ENCODE measurements around the gene MRNIP.
"Not testable (repeated sequence)": the region's sequence is repeated elsewhere in the genome, so short reads cannot be mapped to it uniquely, and the experiment has no call there.

The MRNIP gene

DNA sequence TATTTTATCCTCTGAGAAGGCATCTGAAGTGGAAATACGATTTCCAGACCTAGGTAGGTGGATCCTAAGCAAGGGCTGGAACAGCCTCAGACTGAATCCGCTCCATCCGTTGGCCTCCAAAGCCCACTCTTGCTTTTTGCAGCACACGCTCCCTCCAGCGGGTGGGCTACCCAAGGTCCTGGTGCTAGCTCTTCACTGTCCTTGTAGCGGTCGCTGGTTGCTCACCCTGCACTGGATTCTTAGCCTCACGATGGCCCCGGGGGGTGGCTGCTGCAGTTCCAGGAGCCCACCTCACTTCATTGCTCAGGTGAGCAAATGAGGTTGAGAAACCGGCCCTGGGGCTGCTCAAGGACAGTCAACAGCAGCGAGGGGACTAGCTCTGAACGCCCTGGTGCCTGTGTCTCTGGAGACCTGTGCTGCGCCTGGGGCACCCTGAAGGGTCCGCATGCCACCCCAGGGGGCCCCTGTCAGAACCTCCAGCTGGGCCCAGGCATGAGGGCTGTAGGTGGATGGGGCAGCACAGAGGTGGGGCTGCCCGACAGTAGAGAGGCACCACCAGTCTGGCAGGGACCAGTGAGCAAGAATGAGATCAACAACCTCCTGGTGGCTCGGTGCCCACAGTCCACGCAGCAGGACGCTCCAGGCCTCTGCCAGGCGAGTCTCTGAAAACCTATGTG is 56.3 kb downstream of the MRNIP start:
- DNase-seq = no peak

DNA sequence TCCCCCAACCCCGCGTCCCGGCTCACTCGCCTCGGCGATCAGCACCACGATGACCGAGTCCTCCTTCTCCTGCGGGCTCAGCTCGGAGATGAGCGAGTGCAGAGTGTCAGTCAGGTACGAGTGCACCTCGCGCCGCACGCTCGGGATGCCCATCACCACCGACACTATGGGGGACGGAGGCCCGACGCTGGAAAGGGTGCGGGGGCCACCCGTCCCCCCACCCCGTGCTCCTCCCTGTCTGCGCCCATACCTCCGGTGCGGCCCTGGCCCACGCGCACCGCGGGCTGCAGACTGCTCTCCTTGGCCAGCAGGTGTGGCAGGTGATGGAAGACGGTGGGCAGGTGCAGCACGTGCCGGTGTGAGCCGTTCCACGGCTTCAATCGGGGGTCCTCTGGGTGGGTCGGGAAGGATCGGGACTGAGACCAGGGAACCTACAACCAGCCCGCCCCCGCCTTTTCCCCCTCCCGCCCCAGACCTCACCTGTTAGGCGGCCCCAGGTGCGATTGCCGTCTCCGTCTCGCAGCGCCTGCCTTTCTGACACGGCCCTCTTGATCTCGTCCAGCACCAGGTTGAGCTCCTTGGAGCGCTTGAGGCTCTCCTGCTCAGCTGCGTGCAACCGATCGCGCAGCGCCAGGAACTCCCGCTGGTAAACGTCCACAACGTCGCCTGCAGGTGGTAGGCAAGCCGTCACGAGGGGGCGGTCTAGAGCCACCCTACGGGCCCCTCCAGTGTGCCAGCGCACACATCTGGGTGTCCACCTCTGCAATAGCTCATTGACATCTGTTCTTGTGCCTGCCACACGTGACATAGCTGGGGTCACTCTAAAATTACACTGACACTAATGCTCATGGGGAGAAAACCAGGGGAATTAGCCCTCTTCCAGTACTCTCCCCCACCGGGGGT is 57.1 kb downstream of the MRNIP start:
- peak; percentile 50 to 85 for DNase-seq

DNA sequence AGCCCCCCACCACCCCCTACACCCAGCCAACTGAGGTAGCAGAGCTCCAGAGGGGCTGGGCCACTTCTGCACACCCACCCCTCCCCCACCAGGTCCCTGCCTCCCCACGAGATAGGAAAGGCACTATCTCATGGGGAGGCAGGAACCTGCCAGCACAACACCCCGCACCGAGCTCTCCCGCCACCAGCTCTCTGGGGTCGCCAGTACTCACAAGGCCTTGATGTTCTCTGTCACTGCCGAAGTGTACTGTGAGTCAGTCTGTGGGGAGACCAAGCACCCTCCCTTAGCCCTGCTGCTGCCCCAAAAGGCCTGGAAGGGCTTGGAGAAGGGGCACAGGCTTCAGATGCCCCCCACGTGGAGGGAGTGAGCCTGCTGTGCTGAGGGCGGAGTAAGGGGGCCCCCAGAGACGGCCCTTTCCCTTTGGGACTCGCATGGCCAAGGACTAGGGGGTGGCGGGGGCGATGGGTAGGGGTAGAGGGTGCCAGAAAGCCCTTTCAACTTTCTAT is 57.9 kb downstream of the MRNIP start:
- DNase-seq = no peak

DNA sequence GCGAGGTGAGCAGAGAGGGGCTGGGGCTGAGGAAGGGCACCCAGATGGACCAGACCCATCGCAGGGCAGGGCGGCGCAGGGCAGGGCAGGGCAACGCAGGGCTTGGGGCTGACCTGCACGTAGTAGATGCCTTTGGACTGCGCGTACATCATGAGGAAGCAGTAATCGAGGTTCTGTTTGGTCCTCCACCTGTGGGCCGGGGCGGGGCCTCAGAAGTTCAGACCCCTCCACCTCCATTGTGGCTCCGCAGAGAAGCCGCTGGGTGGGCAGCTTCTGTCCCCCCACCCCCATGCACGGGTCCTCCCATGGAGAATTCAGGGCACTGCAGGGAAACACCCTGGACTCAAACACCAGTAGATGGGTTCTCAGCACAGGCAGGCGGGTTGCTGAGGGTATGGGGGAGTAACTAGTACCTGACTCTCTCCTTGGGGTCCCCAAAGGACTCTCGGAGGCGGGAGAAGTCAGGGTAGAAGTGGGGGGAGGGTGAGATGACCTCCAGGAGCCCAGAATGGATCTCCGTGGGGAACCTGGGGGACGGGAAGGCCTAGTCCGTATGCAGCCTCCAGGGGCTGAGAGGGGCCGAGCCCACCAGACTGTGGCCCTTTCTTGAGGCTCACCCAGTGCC is 58.4 kb downstream of the MRNIP start:
- no peak for DNase-seq

DNA sequence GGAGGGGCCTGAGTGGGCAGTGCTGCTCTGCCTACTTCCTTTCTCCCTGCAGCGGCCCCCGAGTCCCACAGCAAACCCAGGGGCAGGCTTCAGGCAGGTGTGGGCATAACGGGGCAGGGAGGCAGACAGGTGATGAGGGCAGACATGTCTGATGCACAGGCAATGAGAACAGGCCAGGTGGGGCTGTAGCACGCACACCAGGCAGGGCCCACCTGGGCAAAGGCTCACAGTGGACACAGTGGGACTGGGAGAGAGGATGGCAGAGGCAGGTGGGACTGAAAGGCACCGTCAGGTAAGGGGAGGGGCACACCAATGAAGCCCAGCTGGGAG is 59.0 kb downstream of the MRNIP start:
- no peak for DNase-seq

DNA sequence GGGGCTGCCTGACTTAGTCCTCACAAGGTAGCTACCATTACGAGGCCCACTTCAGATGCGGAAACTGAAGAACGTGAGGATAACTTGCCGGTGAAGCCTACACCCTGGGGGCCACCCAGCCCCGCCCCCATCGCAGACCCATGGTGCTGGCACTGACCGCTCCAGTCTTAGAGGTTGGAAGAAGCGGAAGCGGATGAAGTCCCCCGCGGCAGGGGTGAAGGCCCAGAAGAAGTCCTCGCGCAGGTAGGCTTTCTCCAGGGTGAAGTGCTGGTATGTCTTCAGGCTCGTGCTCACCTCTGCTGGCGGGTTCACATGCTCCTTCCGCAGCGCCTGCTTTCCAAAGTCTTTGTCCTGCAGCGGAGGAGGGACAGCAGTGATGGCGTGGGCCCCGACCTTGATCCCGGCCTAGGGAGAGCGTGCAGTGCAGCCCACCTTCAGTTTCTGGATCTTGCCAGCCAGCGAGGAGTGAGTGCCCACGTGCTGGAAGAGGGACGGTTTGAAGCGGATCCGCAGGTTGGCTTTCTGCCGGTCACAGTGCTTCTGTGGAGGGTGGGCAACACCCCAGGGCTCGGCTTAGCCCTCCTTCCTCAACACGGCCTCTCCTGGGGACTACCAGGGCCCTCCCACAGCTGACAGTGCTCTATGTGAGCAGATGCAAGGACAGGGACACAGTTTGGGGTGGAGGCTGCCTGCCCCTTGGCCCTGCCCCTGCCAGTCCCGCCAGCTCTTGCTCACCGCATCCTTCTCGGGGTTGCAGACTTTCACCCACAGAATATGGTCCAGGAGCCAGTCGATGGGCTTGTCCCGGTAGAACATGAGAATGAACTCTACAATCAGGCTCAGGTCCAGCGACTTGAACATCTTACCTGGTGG is 59.6 kb downstream of the MRNIP start:
- DNase-seq = no peak

DNA sequence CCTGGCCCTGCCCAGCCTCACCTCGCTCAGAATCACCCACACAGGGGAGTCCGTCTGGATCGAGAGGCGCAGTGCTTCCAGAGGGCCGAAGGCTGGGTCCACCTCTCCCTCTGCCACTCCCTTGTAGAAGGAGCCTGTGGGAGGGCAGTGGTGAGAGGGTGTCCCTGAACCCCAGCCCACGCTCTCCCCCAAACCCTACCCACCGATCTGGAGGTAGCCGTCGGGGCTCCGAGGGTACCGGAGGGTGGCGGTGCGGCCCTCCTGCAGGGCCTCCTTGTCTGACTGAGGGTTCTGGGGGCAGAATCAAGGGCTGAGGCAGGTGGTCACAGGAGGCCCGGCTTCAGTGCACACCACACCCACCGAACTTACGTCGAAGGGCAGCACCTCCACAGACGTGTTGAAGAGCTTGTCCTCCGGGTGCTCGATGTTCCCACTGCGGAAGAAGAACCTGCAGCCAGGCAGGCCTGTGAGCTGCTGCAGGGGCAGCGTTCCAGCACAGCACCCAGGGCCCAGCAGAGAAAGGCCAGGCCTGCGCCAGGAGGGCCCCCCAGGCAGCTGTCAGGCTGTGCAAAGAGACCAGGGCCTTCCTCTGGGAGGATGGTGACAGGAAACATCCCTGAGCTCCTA is 60.4 kb downstream of the MRNIP start:
- no peak for DNase-seq

DNA sequence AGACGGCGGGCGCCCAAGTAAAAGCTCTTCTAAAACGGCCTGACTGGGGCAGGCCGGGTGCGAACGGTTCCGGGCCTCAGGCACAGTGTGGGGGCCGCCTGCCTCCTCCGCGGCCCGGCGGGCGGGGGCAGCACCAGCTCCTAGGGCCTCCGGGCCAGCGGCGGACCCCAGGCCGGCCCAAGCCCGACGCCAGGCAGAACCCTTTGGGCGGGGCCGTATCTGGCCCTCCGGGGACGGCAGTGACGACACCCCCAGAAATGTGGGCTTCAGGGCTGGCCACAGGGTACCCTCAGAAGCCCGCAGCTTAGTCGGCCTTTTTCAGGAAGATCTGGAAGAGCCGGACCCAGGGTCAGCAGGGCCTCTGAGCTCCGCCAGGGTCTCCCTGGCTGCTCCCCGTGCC is 60.9 kb downstream of the MRNIP start:
- DNase-seq = no peak

DNA sequence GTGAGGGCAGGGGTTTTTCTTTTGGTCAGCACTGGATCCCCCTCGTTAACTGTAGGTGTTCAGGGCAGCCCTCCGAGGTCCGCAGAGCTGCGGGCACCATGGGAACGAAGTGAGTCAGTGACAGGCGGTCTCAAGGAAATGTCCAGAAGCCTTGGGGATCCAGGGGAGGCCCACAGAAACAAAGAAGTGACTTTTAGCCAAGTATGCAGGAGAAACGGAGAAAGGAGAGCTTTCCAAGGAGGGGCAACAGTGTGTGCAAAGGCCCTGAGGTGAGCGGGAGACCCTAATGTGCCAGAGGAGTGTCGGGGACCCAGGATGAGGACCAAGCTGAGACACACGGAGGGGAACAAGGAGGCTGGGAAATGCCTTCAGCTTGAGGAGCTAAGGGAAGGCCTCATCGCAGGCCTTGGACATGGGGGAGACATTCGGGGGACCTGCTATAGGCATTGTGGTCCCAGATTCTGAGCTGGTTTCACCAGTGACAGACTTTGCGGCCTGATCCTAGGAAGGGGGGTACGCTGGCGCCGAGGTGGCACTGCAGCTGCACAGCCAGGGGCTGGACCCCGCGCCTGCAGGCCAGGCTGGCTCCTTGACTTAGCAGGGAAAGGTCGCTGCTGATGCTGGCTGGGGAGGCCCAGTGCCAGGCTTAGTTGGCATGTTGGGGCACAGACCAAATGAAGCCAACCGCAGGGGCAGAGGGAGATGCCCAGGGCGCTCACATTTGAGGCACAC is 61.6 kb downstream of the MRNIP start:
- no peak for DNase-seq

DNA sequence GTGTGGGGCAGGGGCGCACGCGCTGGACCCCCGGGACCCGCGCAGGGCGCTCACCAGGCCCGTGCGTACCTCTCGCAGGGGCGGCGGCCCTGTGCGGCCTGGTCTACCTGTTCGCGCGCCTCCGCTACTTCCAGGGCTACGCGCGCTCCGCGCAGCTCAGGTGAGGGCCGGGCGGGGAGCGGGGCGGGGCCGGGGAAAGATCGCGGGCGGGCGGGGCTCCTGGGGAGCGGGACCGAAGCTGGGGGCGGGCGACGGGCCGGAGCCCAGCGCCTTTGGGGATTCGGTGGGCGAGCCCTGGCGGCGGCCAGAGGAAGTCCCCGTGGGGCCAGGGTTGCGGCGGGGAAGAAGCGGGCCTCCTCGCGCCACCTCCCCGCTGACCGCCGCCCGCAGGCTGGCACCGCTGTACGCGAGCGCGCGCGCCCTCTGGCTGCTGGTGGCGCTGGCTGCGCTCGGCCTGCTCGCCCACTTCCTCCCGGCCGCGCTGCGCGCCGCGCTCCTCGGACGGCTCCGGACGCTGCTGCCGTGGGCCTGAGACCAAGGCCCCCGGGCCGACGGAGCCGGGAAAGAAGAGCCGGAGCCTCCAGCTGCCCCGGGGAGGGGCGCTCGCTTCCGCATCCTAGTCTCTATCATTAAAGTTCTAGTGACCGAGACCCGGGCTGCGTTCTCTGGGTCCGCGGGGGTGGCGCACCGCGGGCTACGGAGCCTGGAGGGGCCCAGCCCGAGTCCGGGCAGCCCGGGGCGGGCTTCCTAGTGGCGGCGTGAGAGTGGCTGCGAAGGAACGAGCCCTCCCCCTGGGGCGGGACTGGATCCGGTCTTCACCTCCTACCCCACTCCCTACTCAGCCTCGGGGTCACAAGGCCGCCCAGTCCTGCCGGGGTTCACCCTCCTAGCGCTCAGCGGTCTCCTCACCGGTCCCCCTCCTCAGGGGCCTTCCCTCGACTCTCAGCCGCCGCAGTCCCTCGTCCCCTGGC is 62.5 kb downstream of the MRNIP start:
- peak; percentile 75 to 82 for DNase-seq

DNA sequence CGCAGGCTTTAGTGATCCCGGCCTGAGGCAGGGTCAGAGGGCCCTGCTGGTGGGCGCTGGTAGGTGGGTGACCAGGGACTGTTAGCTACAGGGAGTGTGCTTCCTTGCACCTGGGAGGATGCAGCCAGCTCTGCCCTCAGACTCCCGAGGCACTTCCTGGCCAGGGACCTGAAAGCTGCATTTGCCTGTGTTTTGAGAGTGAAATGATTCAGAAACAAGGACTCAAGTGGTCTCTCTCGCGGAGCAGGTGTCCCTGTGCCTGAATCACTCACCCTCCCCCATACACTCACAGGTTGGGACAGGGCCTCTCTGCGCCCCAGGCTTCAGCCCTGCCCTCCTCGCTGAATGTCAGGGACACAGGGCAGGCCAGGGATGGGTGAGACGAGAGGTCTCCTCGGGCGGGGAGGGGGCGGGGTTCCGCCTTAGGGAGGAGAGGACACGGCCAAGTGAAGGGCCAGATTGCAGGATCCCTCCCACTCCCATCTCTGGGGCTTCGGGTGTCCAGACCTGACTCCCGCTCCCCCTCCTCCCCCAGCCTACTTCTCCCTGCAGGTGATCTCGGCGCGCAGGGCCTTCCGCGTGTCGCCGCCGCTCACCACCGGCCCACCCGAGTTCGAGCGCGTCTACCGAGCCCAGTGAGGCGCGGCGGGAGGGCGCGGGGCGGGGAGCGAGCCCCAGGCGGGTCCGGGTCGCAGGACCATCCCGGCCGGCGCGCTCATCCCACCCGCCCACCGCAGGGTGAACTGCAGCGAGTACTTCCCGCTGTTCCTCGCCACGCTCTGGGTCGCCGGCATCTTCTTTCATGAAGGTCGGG is 63.4 kb downstream of the MRNIP start:
- DNase-seq = no peak

DNA sequence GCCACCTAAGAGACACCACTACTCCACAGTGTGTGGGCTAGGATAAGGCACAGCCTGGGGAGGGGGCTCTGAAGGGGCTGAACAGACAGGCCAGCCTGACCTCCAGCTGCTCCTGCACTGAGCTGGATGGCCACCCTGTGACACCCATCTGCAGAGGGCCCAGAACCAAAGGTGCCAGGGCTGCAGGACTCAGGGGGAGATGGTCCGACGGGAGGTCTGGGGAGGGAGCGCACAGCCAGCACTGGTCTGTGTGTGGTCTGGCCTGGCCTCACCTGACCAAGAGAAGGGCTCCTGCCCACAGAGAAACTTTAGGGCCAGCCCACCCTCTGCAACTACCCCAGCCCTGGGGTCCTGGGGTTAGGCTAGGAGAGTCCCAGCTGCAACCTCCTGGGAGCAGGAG is 64.0 kb downstream of the MRNIP start:
- no peak for DNase-seq

DNA sequence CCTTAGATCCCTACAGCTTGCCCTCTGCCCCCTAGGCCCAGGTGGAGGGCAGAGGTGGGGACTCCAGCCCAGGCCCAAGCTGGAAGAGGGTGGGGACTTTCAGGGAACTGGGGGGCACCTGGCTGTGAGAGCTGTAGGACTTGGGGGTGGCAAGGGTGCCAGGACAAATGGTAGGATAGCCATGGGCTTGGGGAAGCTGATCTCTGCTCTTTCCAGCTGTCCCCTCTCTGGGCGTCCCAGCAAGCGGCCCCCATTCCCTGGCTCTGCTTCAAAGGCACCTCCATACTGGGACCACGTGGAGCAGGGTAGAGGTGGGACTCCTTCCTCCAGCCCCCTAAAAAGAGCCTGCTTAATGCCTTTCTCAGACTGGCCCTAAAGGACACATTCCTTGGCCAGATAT is 64.4 kb downstream of the MRNIP start:
- DNase-seq = no peak

DNA sequence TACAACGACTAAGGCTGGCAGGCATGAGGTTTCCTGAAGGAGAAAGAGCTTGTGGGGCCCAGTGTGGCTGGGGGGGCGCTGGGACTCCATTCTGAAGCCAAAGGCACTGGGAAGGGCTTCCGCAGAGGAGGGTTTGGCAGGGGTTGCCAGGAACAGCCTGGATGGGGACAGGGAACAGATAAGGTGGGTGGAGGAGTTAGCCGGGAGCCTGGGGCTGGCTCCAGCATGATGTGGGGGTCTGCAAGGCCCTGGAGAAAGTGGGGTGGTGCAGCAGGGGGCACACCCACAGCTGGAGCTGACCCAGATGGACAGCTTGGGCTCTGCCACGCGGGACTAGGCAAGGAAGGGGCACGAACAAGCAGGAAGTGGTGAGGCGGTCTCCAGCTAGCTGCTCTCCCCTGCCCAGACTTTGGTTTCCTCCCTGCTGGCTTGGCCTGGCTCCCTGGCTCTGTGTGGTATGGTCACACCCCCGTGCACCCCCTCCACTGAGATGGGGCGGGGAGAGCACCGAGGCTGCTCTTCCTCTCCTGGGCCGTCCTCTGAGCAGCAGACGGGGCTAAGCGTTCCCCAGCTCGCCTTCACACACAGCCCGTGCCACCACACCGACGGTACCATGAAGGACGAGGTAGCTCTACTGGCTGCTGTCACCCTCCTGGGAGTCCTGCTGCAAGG is 65.0 kb downstream of the MRNIP start, which contains the start of gene LTC4S:
LTC4S (plus strand) TSS at position 519 of the 672 bp plus-strand sequence; CDS start at position 614, 95 bp downstream.
- no peak for DNase-seq

DNA sequence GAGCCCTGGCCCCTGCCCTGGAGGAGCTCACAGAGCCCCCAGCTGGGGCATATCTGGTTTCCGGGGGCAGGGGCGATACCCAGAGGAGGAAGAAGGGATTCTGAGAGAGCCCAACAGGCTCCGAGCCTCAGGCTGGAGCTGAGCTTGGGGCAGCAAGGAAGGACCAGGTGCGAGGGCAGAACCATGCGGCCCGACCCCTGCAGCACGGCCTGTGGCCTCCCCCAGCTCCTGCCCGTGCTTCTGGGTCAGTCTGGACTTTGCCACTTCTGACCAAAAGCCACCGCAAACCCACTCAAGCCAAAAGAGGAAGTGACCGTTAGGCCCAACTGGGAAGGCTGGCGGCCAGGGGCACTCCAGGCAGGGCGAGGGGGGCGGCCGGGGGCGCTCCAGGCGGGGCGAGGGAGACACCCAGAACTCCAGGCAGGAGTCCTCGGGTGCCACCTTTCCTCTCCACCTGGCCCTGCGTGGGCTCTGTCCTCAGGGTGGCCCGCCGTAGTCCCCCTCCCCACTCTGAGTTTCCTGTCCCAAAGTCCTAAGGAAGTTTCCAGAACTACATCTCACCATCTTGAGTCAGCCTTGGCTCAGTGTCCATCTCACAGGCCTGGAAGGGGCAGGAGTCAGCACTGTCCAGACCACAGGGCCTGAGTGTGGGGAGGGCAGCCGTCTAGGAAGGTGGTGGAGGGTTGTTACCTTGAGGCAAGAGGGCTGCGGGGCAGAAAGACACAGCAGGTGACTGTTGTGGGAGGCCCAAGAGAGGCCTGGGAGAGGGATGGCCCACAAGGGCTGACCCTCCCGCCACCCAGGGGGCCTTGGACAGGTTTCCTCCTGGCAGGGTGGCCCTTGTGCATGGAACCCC is 65.8 kb downstream of the MRNIP start:
- peak; percentile 31 to 52 for DNase-seq

DNA sequence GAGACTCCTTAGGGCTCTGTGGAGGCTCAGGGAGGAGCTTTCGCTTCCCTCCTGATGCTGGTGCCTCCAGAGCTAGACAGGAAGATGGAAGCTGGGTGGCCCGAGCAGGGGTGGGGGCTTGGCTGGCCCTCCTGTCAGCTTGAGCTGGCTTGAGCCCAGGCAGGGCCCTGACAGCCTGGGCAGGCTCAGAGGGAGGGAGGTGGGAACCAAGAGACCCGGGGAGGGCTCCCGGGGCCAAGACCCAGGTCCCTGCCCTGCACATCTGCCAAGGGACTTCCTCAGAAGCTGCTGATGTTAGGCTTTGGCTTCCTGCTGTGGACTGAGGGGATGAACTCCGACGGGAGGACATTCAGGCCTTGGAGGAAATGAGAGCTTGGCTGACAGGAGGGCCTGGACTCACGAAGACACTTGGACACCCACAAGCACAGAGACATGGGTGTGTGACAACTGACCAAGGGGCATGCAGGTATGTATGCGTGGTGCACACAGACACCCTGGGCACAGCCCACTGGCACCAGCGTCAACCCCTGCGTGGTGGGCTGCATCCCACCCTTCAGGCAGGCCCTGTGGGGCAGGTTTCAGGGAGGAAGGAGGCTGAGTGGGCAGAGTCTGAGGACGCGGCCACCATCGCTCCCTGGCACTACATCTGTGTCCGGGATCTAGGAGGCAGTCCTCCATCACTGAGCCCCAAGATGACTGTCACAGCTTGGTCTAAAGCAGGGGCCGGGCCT is 66.6 kb downstream of the MRNIP start:
- no peak for DNase-seq

DNA sequence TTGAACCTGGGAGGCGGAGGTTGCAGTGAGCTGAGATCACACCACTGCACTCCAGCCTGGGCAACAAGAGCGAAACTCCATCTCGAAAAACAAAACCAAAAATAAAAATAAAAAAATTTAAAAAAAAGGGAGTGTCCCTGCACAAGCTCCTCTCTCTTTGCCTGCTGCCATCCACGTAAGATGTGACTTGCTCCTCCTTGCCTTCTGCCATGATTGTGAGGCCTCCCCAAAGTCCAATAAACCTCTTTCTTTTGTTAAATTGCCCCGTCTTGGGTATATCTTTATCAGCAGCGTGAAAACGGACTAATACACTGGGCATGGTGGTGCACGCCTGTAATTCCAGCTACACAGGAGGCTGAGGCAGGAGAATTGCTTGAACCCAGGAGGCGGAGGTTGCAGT is 69.3 kb downstream of the MRNIP start:
- not testable (repeated sequence) for DNase-seq
